NCI-H1417 treated with DMSO at 0.1 percent for 48 hours (cell line): ENCODE data around the gene RNASE4.

Source experiments
- DNase-seq: peaks from one replicate; lab custom pipeline; 2025; lab: John Stamatoyannopoulos, UW

The RNASE4 gene

GRCh38 chr14:20745571-20746358 lies 61.4 kb downstream of the RNASE4 start, which contains the start of gene EDDM3A:
Gene EDDM3A, plus strand, starts transcription at chr14:20745887. Its CDS starts 1,694 bp downstream, at chr14:20747581.
- no peak for DNase-seq

DNA sequence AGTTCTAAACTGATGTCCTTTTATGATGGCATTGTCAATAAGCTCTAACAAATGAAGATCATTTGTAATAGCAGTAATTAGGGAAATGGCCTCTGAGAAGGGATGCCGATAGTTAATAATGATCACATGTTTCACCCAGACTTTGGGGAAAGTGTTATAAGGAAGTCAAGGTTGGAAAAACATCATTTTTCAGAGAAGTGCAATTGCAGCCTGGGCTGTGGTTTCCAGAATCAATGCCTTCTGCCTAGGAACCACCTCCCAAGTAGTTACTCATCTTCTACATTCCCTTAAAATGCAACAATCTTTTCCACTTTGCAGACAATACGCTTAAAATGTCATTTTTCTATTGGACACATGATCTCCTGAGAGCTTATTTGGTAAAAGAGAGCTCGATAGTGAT lies 62.2 kb downstream of the RNASE4 start:
- no peak for DNase-seq

DNA sequence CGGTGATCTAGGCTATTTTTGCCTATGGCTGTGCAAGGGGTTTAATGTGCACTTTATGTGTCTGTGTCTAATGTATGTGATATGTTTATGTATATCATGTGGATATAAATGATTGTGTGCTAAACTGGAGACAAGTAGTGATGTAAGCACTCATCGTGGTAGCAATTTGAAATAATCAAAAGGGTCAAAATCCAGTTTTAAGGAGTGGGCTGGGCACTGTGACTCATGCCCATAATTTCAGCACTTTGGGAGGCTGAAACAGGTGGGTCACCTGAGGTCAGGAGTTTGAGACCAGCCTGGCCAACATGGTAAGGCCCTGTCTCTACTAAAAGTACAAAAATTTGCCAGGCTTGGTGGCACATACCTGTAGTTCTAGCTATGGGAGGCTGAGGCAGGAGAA lies 64.1 kb downstream of the RNASE4 start:
- DNase-seq = no peak

GRCh38 chr14:20750194-20750593 lies 65.8 kb downstream of the RNASE4 start:
- no peak for DNase-seq
